Mucosa of stomach (tissue), 1 donor: ENCODE results near the gene JARID2.
"Not testable (repeated sequence)": the region's sequence is repeated elsewhere in the genome, so short reads cannot be mapped to it uniquely, and the experiment has no call there.

Source experiments
- H3K27me3 ChIP-seq: one replicate; pipeline ENCODE4 v1.7.0; 2013; ENCODE audit warnings: mild to moderate bottlenecking, low read length; ENCODE audit not compliant: control insufficient read depth, insufficient read depth
- H3K36me3 ChIP-seq: one replicate; pipeline ENCODE4 v1.7.0; 2013; ENCODE audit warnings: low read length; ENCODE audit not compliant: control insufficient read depth, insufficient read depth
- H3K4me1 ChIP-seq: one replicate; pipeline ENCODE4 v1.7.0; 2013; ENCODE audit warnings: mild to moderate bottlenecking, low read length; ENCODE audit not compliant: control insufficient read depth, insufficient read depth
- H3K4me3 ChIP-seq: one replicate; pipeline ENCODE4 v1.7.0; 2013; ENCODE audit warnings: low read length
- H3K9ac ChIP-seq: one replicate; pipeline ENCODE4 v1.7.0; 2013; ENCODE audit warnings: mild to moderate bottlenecking, low read length, moderate library complexity
- H3K9me3 ChIP-seq: one replicate; pipeline ENCODE4 v1.7.0; 2013; ENCODE audit warnings: mild to moderate bottlenecking, low read length, moderate library complexity; ENCODE audit not compliant: control insufficient read depth
- donor health status: Pancreatic carcinoma.

The JARID2 gene

DNA sequence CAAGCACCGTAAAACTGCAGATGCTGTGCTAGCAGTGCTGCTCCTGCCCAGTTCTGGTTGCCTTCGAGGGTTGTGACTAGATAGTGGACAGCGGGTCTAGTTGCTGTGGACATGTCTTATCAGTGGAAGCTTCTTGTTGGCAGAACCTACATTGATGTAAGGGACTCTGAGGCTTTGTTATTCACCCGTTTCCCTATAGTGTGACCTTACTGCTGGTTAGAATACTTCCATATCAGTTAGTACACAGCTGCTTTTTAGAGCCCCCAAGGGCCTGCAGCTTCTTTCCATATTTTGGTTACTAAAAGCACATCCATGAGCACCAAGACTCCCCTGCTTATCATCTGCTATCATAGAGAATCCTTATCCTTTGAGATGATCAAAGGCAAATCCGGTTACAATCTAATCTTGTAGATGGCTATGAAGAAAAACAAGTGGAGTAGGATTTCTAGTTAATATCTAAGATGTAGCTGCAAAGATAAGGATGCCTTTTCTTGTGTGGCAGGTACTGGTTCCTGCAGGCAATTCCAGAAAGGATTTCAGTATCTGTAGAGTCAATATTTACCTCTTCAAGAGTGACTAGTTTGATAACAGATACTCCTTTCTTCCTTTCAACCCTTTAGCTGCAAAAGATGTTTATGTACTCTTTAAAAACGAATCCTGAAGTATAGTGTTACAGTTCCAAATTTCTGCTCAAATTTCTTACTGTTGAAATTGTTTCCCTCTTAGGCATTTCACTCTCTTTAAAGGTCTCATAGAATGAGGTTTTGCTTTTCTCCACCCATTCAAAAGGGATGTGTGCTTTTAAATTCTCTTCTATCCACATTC is 163.6 kb downstream of the JARID2 start:
- no peaks in the 10 kb centered on the region for H3K36me3 ChIP-seq
- H3K4me1 ChIP-seq = peaks cover 8% of the 10 kb centered on the region
- no peak overlapping the region for H3K9ac ChIP-seq
- H3K27me3 ChIP-seq = no peaks in the 10 kb centered on the region
- H3K9me3 ChIP-seq = no peaks in the 10 kb centered on the region
- no peak overlapping the region for H3K4me3 ChIP-seq

DNA sequence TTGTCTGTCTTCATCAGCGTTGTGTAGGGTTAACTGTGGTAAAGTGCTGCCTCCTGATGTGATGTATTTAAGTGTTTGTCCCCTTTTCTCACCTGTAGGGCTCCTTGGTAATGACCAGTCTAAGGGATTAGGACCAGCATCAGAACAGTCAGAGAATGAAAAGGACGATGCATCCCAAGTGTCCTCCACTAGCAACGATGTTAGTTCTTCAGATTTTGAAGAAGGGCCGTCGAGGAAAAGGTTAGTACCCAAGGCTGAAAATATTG is 164.2 kb downstream of the JARID2 start:
- Histone ChIP-seq H3K27me3 (no peaks in the 10 kb centered on the region), H3K9ac (no peak overlapping the region), H3K9me3 (no peaks in the 10 kb centered on the region), H3K36me3 (no peaks in the 10 kb centered on the region), H3K4me1 (peaks cover 8% of the 10 kb centered on the region), H3K4me3 (no peak overlapping the region)

DNA sequence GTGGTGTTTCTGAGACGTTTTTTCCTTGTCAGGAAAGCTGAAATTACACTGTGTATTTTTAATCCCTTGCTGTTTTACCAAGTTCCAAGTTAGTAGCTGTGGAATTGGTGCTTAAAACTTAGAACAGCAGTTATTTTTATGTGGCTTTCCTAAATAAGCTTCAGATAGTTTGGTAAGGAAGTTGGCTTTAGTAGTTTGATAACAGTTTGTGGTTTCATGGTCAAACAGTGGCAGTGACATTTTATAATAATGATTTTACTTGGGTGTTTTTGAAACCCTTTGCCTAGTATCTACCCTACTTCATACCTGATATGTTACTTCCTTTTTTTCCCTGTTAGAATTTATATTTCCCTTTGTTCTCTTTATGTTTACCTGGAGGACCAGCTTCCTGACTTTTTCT is 164.9 kb downstream of the JARID2 start:
- peaks cover 8% of the 10 kb centered on the region for H3K4me1 ChIP-seq
- H3K27me3 ChIP-seq = no peaks in the 10 kb centered on the region
- H3K9ac ChIP-seq = no peak overlapping the region
- no peak overlapping the region for H3K4me3 ChIP-seq
- H3K9me3 ChIP-seq = no peaks in the 10 kb centered on the region
- H3K36me3 ChIP-seq = no peaks in the 10 kb centered on the region

DNA sequence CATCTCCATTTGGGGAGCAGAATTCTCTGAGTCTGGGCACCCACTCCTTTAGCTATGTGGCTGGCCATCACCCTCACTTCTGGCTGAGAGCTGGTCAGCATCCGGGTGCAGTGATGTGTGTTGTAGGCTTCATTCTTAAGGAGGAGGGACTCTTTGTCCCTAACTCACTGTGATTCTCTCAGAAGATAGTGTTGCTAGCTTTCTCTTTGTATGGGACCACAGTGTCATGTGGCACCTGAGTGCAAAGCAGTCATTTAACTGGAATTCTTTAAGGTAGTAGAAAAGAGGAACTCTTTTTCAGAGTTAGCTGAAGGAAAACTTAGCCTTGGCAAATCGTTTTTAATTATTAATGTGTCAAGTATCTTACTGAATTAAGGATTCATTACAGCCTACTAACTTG is 165.9 kb downstream of the JARID2 start:
- H3K27me3 ChIP-seq = no peaks in the 10 kb centered on the region
- peaks cover 8% of the 10 kb centered on the region for H3K4me1 ChIP-seq
- H3K4me3 ChIP-seq = no peak overlapping the region
- H3K36me3 ChIP-seq = no peaks in the 10 kb centered on the region
- H3K9me3 ChIP-seq = no peaks in the 10 kb centered on the region
- H3K9ac ChIP-seq = no peak overlapping the region

DNA sequence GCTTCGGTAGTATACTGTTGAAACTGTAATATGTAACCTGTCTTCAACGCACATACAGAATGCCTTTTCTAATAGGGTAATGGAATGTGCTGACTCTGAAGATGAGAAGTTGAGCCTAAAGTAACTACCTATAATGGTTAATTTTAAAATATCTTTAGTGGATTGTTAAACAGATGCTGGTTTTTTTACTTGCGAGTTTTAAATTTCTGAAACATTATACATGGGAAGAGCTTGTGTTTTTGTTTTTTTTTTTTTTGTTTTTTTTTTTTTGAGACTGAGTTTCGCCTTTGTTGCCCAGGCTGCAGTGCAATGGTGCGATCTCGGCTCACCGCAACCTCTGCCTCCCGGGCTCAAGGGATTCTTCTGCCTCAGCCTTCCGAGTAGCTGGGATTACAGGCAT is 166.9 kb downstream of the JARID2 start:
- H3K36me3 ChIP-seq = no peaks in the 10 kb centered on the region
- H3K9me3 ChIP-seq = no peaks in the 10 kb centered on the region
- no peaks in the 10 kb centered on the region for H3K27me3 ChIP-seq
- peaks cover 8% of the 10 kb centered on the region for H3K4me1 ChIP-seq
- H3K9ac ChIP-seq = no peak overlapping the region
- H3K4me3 ChIP-seq = no peak overlapping the region

DNA sequence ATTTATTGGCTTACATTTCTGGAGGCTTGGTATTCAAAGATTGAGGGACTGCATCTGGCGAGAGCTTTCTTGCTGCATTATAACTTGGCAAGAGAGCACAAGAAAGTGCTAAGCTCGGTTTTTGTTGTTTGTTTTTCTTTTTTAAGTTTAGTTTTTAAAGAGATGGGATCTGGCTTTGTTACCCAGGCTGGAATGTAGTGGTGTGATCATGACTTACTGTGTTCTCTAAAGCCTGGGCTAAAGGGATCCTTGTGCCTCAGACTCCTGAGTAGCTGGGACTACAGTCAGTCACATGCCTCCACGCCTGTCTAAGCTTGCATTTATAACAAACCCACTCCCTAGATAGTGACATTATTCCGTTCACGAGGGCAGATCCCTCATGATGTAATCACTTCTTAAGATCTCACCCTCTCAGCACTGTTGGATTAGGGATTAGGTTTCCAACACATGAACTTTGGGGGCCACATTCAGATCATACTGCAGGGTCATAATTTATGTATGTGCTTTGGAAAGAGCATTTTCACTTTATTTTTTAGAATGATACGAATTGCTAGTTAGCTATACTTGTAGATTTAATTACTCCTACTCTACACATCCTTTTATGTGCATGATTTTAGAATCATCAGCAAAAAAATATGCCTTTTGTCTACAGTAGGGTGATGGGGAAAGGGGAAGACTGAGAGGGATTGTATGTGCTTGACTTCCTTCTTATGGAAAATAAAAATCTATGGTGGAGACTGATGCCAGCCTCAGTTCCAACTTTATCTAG is 167.8 kb downstream of the JARID2 start:
- Histone ChIP-seq H3K4me3 (no peak overlapping the region), H3K9ac (no peak overlapping the region), H3K4me1 (peaks cover 8% of the 10 kb centered on the region), H3K36me3 (no peaks in the 10 kb centered on the region), H3K27me3 (no peaks in the 10 kb centered on the region), H3K9me3 (no peaks in the 10 kb centered on the region)

DNA sequence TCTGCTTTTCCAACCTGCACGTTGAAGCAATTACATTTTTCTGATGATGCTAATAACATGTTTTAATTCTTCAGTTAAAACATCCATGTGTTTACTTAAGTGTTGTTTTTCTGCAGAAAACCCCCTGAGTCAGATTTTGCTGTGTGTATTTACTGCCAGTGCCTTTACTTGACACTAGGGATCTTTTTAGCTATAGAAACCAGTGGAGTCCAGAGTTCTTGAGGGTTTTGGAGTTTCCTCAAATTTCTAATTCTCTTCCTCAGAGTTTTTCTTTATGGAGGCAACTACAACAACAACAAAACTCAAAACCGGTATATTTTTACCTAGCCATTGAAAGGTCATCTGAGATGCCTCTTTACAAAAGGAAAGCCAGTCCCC is 168.4 kb downstream of the JARID2 start:
- H3K36me3 ChIP-seq = no peaks in the 10 kb centered on the region
- H3K27me3 ChIP-seq = no peaks in the 10 kb centered on the region
- no peak overlapping the region for H3K4me3 ChIP-seq
- H3K9ac ChIP-seq = no peak overlapping the region
- H3K4me1 ChIP-seq = peaks cover 8% of the 10 kb centered on the region
- H3K9me3 ChIP-seq = no peaks in the 10 kb centered on the region

DNA sequence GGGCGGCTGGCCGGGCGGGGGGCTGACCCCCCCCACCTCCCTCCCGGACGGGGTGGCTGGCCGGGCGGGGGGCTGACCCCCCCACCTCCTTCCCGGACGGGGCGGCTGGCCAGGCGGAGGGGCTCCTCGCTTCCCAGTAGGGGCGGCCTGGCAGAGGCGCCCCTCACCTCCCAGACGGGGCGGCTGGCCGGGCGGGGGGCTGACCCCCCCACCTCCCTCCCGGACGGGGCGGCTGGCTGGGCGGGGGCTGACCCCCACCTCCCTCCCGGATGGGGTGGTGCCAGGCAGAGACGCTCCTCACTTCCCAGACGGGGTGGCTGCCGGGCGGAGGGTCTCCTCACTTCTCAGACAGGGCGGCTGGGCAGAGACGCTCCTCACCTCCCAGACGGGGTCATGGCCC is 169.8 kb downstream of the JARID2 start:
- H3K27me3 ChIP-seq, H3K4me1 ChIP-seq, H3K36me3 ChIP-seq, H3K4me3 ChIP-seq, H3K9ac ChIP-seq, H3K9me3 ChIP-seq: not testable (repeated sequence)

DNA sequence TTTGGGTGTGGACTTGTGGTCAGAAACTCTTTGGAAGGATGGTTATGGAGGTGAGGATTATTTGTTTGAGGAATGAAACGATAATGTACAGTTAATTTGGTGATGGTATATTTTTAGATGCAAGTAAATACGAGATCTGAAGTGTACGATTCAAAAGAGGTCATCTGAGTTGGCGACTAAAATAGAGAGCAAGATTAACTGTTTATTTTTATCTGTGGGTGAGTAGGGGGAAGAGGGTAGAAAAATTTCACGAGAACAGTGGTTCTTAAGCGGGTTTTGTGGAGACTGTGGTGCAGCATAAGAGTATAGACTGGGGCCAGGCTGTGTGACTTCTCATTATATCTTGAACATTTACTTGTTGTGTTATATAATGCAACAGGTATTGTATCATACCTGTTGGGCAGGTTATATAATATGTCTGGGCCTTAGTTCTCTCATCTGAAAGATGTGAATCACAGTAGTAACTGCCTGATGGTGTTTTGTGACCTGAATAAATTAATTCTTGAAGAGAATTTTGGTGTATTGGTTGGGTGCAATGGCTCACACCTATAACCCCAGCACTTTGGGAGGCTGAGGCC is 171.2 kb downstream of the JARID2 start:
- Histone ChIP-seq H3K9me3 (no peaks in the 10 kb centered on the region), H3K36me3 (no peaks in the 10 kb centered on the region), H3K9ac (no peak overlapping the region), H3K4me3 (no peak overlapping the region), H3K4me1 (peaks cover 2% of the 10 kb centered on the region), H3K27me3 (no peaks in the 10 kb centered on the region)

DNA sequence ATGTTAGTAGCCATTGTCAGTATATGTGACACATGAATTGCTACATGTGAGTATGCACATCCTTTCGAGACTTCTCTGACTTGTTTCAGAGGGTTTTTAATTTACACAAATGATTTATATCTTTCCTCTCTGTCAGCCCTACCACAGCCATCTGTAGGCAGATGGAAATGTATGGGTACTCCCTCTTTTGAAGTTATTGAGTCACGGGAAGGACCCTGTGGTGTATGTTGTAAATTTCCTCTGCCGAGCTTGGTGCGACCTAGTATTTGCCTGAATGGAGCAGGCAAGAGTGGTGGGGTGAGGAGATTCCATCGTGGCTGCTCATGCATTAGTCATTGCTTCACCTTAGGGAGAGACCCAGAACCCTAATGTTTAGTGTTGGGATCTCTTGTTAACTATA is 171.9 kb downstream of the JARID2 start:
- H3K4me1 ChIP-seq = peaks cover 4% of the 10 kb centered on the region
- H3K27me3 ChIP-seq = no peaks in the 10 kb centered on the region
- no peak overlapping the region for H3K4me3 ChIP-seq
- H3K9ac ChIP-seq = no peak overlapping the region
- no peaks in the 10 kb centered on the region for H3K36me3 ChIP-seq
- no peaks in the 10 kb centered on the region for H3K9me3 ChIP-seq

DNA sequence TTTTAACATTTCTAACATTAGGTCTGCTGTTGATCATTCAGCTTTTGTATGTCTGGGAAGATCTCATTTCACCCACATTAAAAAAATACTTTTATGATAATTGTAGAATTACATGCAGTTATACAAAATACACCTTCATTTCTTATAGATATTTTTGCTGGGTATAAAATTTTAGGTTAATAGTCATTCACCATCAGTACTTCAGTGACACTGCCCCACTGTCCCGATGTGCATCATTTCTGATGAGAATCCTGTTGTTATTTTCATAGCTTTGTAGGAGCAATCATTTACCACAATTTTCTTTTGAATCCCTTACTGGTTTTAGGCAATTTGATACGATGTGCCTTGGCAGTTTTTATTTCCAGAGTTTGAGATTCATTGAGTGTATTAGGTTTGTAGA is 173.6 kb downstream of the JARID2 start:
- no peak overlapping the region for H3K9ac ChIP-seq
- no peaks in the 10 kb centered on the region for H3K36me3 ChIP-seq
- no peaks in the 10 kb centered on the region for H3K27me3 ChIP-seq
- no peak overlapping the region for H3K4me3 ChIP-seq
- peaks cover 4% of the 10 kb centered on the region for H3K4me1 ChIP-seq
- no peaks in the 10 kb centered on the region for H3K9me3 ChIP-seq

DNA sequence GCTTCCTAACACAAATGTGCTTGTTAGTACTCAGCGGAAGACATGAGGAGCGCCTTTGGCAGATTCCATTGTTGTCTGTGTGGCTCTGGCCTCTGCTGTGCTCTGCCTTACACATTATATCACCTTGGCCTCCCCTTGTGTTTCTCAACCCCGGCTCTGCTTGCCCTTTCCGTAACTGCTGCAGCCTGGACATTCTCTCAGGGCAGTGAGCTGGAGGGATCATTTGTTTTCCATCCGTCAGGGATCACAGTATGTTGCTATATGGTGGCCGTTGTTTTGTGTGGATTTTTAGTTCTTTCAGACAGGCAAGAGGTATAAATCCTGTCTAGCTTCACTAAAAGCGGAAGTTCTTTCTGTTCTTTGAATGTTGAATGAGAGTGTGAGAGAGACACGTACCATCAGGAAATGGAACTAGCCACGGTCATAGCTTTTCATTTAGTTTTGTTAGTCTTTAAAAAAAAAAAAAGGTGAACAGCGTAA is 175.1 kb downstream of the JARID2 start:
- H3K4me1 ChIP-seq = peaks cover 4% of the 10 kb centered on the region
- no peaks in the 10 kb centered on the region for H3K27me3 ChIP-seq
- no peak overlapping the region for H3K9ac ChIP-seq
- H3K9me3 ChIP-seq = no peaks in the 10 kb centered on the region
- H3K36me3 ChIP-seq = no peaks in the 10 kb centered on the region
- H3K4me3 ChIP-seq = no peak overlapping the region
